ENCODE data around the gene CFAP57.
A peak's percentile ranks its signal among the peaks of the same experiment; 100 is the strongest.

Gene CFAP57

GRCh38 chr1:43255438-43256210, 83.5 kb downstream of the CFAP57 start:
- no peak for DNase-seq (ENCODE audit: low spot score)

- no peak for DNase-seq (ENCODE audit: low spot score)
Observed at GRCh38 chr1:43256675-43257570, 84.8 kb downstream of the CFAP57 start.

GRCh38 chr1:43258370-43258769, 86.2 kb downstream of the CFAP57 start:
- DNase-seq (ENCODE audit: low spot score): no peak

- DNase-seq (ENCODE audit: low spot score): no peak
Observed at GRCh38 chr1:43265431-43265830, 93.3 kb downstream of the CFAP57 start.

GRCh38 chr1:43266881-43267280, 94.8 kb downstream of the CFAP57 start:
- DNase-seq (ENCODE audit: low spot score): no peak

- peak; percentile 83 for DNase-seq (ENCODE audit: low spot score)
Observed at GRCh38 chr1:43267291-43267805, 95.2 kb downstream of the CFAP57 start.

GRCh38 chr1:43267818-43268425, 95.8 kb downstream of the CFAP57 start:
- DNase-seq (ENCODE audit: low spot score): no peak

- DNase-seq (ENCODE audit: low spot score): peak; percentile 7
Observed at GRCh38 chr1:43269627-43270375, 97.7 kb downstream of the CFAP57 start, which contains the start of gene TMEM125. TMEM125 (plus strand) TSS chr1:43269983; CDS start chr1:43272723, 2,740 bp downstream.

- peak; percentile 32 for DNase-seq (ENCODE audit: low spot score)
Observed at GRCh38 chr1:43270421-43271095, 98.4 kb downstream of the CFAP57 start.

GRCh38 chr1:43271186-43272118, 99.3 kb downstream of the CFAP57 start:
- no peak for DNase-seq (ENCODE audit: low spot score)

- DNase-seq (ENCODE audit: low spot score): no peak
Observed at GRCh38 chr1:43272161-43272560, 100.0 kb downstream of the CFAP57 start.

GRCh38 chr1:43272576-43273571, 100.7 kb downstream of the CFAP57 start:
- no peak for DNase-seq (ENCODE audit: low spot score)

- DNase-seq (ENCODE audit: low spot score): no peak
Observed at GRCh38 chr1:43273708-43274107, 101.6 kb downstream of the CFAP57 start.

- no peak for DNase-seq (ENCODE audit: low spot score)
Observed at GRCh38 chr1:43274125-43274803, 102.1 kb downstream of the CFAP57 start.

GRCh38 chr1:43274804-43275180, 102.7 kb downstream of the CFAP57 start:
- DNase-seq (ENCODE audit: low spot score): no peak

GRCh38 chr1:43275826-43276620, 103.9 kb downstream of the CFAP57 start:
- no peak for DNase-seq (ENCODE audit: low spot score)

- no peak for DNase-seq (ENCODE audit: low spot score)
Observed at GRCh38 chr1:43276673-43277072, 104.5 kb downstream of the CFAP57 start.
